ENCODE measurements around the gene KDM6B.

The KDM6B gene

GRCh38 chr17:7841396-7841914, 7.4 kb downstream of the KDM6B start:
- peak; percentile 94 to 96 for DNase-seq (ENCODE audit: low read depth in 2 of 2)

GRCh38 chr17:7841915-7842379, 7.9 kb downstream of the KDM6B start:
- peak; percentile 81 for DNase-seq (ENCODE audit: low read depth in 2 of 2)

- peak; percentile 98 for DNase-seq (ENCODE audit: low read depth in 2 of 2)
Measured at GRCh38 chr17:7842380-7843256, 8.6 kb downstream of the KDM6B start.

GRCh38 chr17:7843257-7843535, 9.2 kb downstream of the KDM6B start:
- DNase-seq (ENCODE audit: low read depth in 2 of 2) = no peak

- peak; percentile 89 to 92 for DNase-seq (ENCODE audit: low read depth in 2 of 2)
Measured at GRCh38 chr17:7843536-7844291, 9.7 kb downstream of the KDM6B start.

GRCh38 chr17:7844292-7845154, 10.5 kb downstream of the KDM6B start:
- DNase-seq (ENCODE audit: low read depth in 2 of 2) = peak; percentile 72 to 73

- DNase-seq (ENCODE audit: low read depth in 2 of 2) = no peak
Measured at GRCh38 chr17:7845359-7846062, 11.5 kb downstream of the KDM6B start.

GRCh38 chr17:7846063-7846735, 12.2 kb downstream of the KDM6B start:
- DNase-seq (ENCODE audit: low read depth in 2 of 2) = no peak

- no peak for DNase-seq (ENCODE audit: low read depth in 2 of 2)
Measured at GRCh38 chr17:7846765-7847661, 13.0 kb downstream of the KDM6B start.

GRCh38 chr17:7848131-7848579, 14.1 kb downstream of the KDM6B start:
- no peak for DNase-seq (ENCODE audit: low read depth in 2 of 2)

- DNase-seq (ENCODE audit: low read depth in 2 of 2) = no peak
Measured at GRCh38 chr17:7848739-7849129, 14.7 kb downstream of the KDM6B start.

GRCh38 chr17:7849130-7849750, 15.2 kb downstream of the KDM6B start:
- no peak for DNase-seq (ENCODE audit: low read depth in 2 of 2)

GRCh38 chr17:7849751-7850504, 15.9 kb downstream of the KDM6B start:
- DNase-seq (ENCODE audit: low read depth in 2 of 2) = no peak

- no peak for DNase-seq (ENCODE audit: low read depth in 2 of 2)
Measured at GRCh38 chr17:7850701-7851437, 16.9 kb downstream of the KDM6B start.

GRCh38 chr17:7851438-7852261, 17.6 kb downstream of the KDM6B start:
- DNase-seq (ENCODE audit: low read depth in 2 of 2) = peak; percentile 80 to 83

GRCh38 chr17:7852262-7852670, 18.2 kb downstream of the KDM6B start:
- DNase-seq (ENCODE audit: low read depth in 2 of 2) = no peak
